Fibroblast of the aortic adventitia (primary cell): ENCODE data around the gene MYO1B. TPM values are rescaled to one million over a fixed set of nuclear protein-coding genes. Genes with fewer than 3 reads are reported as not detected.
A peak's percentile ranks its signal among the peaks of the same experiment; 100 is the strongest.

Experiments
- DNase-seq: peaks from one replicate; pipeline ENCODE4 v3.0.0-alpha.2; 2010; ENCODE audit warnings: low read depth
- H3K4me3 ChIP-seq: 2 replicates; pipeline ENCODE4 v1.5.1; 2011; ENCODE audit warnings: low read depth, mild to moderate bottlenecking, control low read depth, low read length, moderate library complexity
- total RNA-seq: library from RNA; depleted of rRNA; stranded (reverse); fragments of >200 nt; gene quantifications from 2 replicates; pipeline ENCODE4 v1.2.3, GENCODE V29; 2012; ENCODE audit warnings: low replicate concordance
- TF ChIP-seq, protein P1 (sequence below): IDR thresholded peaks from 2 replicates; pipeline ENCODE4 v1.5.1; 2011; ENCODE audit warnings: mild to moderate bottlenecking, low read length, control low read depth, inconsistent platforms; ENCODE audit not compliant: insufficient read depth

MYO1B gene
- total RNA-seq, 1 donor, result 103 TPM

DNA sequence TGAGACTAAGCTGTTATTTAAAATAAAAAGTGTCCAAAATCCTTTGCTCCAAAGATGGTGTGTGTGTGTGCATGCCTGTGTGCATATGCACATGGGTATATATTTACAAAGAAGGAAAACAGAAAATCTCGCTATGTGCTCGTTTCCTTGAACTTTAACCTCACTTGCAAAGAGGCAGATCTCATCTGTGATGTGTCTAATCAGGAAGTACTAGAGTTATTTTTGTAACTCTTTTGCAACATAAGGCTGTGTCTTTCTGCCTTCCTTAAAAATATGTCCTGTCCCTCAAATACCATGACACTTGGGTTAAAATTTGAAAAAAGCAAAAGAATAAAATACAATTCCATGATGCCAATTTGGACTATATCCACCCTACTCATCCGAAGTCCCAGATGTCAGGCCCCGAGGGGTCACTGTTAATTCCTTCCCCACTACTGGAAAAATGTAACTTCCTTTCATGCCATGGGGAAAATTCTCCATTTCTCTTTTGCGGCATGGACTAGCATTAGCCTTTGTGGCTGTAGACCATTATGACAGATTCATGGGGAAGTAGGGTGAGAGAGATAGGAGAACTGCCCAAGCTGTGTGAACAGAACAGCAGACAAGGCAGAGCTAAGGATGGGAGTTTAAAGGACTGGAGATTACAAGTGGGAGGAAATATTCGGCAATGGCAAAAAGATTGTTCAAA, 191.3 kb downstream of the MYO1B start:
- no peak overlapping the region for H3K4me3 ChIP-seq

DNA sequence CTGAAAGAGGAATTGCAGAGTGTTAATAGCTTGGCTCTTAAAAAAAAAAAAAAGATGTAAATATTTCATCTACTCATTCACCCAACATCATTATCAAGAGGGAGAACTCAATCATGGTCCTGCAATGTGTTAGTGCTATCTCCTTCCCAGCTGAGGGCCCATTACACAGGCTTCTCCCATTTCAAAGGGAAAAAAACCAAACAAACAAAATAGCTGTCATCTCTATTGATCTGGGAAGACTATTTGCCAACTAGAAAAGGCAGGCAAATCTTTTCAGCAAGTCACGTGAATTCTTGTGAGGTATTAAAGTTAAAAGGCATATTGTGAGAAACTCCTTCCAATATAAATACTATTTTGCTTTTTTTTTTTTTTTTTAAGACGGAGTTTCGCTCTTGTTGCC, 194.3 kb downstream of the MYO1B start:
- H3K4me3 ChIP-seq, result no peak overlapping the region
- DNase-seq, result no peak
- TF ChIP-seq, protein P1, sequence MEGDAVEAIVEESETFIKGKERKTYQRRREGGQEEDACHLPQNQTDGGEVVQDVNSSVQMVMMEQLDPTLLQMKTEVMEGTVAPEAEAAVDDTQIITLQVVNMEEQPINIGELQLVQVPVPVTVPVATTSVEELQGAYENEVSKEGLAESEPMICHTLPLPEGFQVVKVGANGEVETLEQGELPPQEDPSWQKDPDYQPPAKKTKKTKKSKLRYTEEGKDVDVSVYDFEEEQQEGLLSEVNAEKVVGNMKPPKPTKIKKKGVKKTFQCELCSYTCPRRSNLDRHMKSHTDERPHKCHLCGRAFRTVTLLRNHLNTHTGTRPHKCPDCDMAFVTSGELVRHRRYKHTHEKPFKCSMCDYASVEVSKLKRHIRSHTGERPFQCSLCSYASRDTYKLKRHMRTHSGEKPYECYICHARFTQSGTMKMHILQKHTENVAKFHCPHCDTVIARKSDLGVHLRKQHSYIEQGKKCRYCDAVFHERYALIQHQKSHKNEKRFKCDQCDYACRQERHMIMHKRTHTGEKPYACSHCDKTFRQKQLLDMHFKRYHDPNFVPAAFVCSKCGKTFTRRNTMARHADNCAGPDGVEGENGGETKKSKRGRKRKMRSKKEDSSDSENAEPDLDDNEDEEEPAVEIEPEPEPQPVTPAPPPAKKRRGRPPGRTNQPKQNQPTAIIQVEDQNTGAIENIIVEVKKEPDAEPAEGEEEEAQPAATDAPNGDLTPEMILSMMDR, result no peak

More for the DNA sequence above, 191.3 kb downstream of the MYO1B start:
- TF ChIP-seq, protein P1, result no peak
- DNase-seq, result no peak

DNA sequence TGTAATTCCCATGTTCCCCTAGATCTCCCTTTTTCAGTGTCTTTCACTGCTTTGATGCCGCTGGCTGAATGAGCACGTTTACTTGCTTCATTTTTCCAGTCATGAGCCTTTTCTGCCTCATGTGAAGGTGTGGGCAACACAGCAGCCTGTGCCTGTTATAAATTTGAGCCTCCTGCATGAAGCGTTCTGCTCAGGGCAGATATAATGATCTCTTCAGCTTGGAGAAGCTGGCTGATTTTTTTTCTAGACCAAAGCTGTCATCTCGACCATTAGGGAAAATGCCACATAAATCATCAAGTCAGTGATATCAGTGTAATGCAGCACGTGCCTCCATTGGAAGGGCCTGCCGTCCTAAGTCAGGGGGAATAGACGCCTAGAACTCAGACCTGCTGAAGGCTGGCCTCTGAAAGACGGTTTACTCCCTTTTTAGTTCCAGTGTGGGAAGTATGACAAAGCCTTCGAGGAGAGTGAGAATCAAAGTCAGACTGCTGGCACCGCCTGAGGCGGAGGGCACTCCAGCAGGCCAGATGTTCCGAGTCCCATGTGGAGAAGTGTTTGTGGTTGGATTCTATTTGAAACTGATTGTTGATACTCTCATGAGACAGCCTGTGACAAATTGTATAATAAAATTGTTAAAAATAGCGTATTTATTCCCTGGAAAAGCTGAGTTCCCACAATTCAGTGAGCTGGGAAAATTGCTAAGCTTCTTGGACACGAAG, 196.5 kb downstream of the MYO1B start:
- DNase-seq, result peak; percentile 40
- no peak overlapping the region for H3K4me3 ChIP-seq
- TF ChIP-seq, protein P1, result no peak

DNA sequence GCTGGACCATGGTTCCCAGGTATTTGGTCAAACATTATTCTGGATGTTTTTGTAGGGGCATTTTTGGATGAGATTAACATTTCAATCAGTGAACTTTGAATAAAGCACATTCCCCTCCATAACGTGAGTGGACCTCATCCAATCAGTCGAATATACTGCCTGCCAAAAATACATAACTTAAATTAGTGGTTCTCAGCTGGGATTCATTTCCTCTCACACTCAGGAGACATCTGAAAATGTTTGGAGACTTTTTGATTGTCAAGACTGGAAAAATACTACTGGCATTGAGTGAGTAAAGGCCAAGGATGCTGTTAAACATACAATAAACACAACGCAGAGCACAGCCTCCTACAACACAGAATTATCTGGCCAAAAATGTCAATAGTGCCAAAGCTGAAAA, 198.2 kb downstream of the MYO1B start:
- no peak overlapping the region for H3K4me3 ChIP-seq
- no peak for DNase-seq
- TF ChIP-seq, protein P1, result no peak

DNA sequence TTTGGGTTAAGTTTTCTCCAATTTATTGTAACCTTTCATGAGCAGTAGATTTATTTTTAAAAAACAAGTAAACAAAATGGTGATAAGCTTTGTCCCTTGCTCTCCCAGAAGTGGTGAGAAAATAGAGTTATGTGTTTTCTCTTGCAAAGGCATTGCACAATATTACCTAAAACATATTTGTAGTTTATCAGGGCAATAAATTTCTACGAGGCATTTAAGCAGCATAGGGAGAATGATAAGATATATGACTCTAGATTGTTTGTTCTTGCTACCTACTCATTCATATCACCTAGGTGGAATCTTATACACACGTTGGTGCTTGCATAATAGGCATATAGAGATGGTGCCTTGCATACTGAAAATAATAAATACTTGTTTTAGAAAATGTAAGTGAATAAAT, 201.7 kb downstream of the MYO1B start:
- TF ChIP-seq, protein P1, result no peak
- H3K4me3 ChIP-seq, result no peak overlapping the region
- DNase-seq, result no peak

DNA sequence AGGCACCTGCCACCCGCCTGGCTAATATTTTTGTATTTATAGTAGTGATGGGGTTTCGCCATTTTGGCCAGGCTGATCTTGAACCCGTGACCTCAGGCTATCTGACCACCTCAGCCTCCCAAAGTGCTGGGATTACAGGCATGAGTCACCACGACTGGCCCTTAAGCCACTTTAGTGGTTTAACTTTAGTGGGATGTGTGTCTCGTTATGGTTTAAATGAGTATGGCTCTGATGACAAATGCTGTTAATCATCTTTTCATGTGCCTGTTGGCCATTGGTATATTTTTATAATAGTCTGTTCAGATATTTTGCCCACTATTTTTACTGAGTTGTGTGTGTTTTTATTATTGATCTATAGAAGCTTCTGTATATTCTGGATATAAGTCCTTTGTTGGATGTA, 205.9 kb downstream of the MYO1B start:
- no peak overlapping the region for H3K4me3 ChIP-seq
- TF ChIP-seq, protein P1, result no peak
- DNase-seq, result no peak
